Measurements from ENCODE around the gene MYO1H. TPM values are rescaled to one million over a fixed set of nuclear protein-coding genes. Genes with fewer than 3 reads are reported as not detected.
"Not testable (repeated sequence)": the region's sequence is repeated elsewhere in the genome, so short reads cannot be mapped to it uniquely, and the experiment has no call there.

MYO1H gene
- total and polyA plus RNA-seq, 4 donors: 0.28 to 0.90 (median 0.30) TPM; not detected in 1

GRCh38 chr12:109393437-109394345 is 46.0 kb downstream of the MYO1H start:
- no peaks in the 10 kb centered on the region for H3K36me3 ChIP-seq (ENCODE audit: control insufficient read depth, insufficient read depth, low read length)
- WGBS (ENCODE audit: insufficient coverage): 71% methylated on average over 3 of the region's 8 CpGs
- no peaks in the 10 kb centered on the region for H3K4me1 ChIP-seq (ENCODE audit: control insufficient read depth, insufficient read depth, low read length)
- no peaks in the 10 kb centered on the region for H3K27me3 ChIP-seq (ENCODE audit: control insufficient read depth, insufficient read depth, low read length)
- H3K27ac ChIP-seq (ENCODE audit: low read depth, low read length): no peak overlapping the region
- H3K9me3 ChIP-seq (ENCODE audit: control insufficient read depth, insufficient read depth, low read length): no peaks in the 10 kb centered on the region
- peak in 4 of 6 donors; percentile 24 to 86 (median 60) for DNase-seq (ENCODE audit: low read depth in 4 of 6, low spot score in 6 of 6)
- no peak overlapping the region for H3K4me3 ChIP-seq (ENCODE audit: low read depth, low read length)

- Histone ChIP-seq H3K27ac (ENCODE audit: low read depth, low read length) (no peak overlapping the region), H3K36me3 (ENCODE audit: control insufficient read depth, insufficient read depth, low read length) (no peaks in the 10 kb centered on the region), H3K4me3 (ENCODE audit: low read depth, low read length) (no peak overlapping the region), H3K4me1 (ENCODE audit: control insufficient read depth, insufficient read depth, low read length) (no peaks in the 10 kb centered on the region), H3K9me3 (ENCODE audit: control insufficient read depth, insufficient read depth, low read length) (no peaks in the 10 kb centered on the region), H3K27me3 (ENCODE audit: control insufficient read depth, insufficient read depth, low read length) (no peaks in the 10 kb centered on the region)
- no peak for DNase-seq (ENCODE audit: low read depth in 4 of 6, low spot score in 6 of 6)
- WGBS (ENCODE audit: insufficient coverage): 85% methylated on average over 3 of the region's 5 CpGs
These were observed 47.2 kb downstream of the MYO1H start for GRCh38 chr12:109394891-109395290.

GRCh38 chr12:109404841-109405240 is 57.1 kb downstream of the MYO1H start:
- not testable (repeated sequence) for H3K4me1 ChIP-seq (ENCODE audit: control insufficient read depth, insufficient read depth, low read length); DNase-seq (ENCODE audit: low read depth in 4 of 6, low spot score in 6 of 6); H3K36me3 ChIP-seq (ENCODE audit: control insufficient read depth, insufficient read depth, low read length); H3K27ac ChIP-seq (ENCODE audit: low read depth, low read length); H3K27me3 ChIP-seq (ENCODE audit: control insufficient read depth, insufficient read depth, low read length); H3K4me3 ChIP-seq (ENCODE audit: low read depth, low read length); H3K9me3 ChIP-seq (ENCODE audit: control insufficient read depth, insufficient read depth, low read length)
- 100% methylated on average over 2 of the region's 2 CpGs for WGBS (ENCODE audit: insufficient coverage)

GRCh38 chr12:109406147-109406546 is 58.4 kb downstream of the MYO1H start:
- H3K27me3 ChIP-seq (ENCODE audit: control insufficient read depth, insufficient read depth, low read length); H3K27ac ChIP-seq (ENCODE audit: low read depth, low read length); H3K36me3 ChIP-seq (ENCODE audit: control insufficient read depth, insufficient read depth, low read length); H3K9me3 ChIP-seq (ENCODE audit: control insufficient read depth, insufficient read depth, low read length); H3K4me3 ChIP-seq (ENCODE audit: low read depth, low read length); H3K4me1 ChIP-seq (ENCODE audit: control insufficient read depth, insufficient read depth, low read length); DNase-seq (ENCODE audit: low read depth in 4 of 6, low spot score in 6 of 6): not testable (repeated sequence)
- 97% methylated on average over 4 of the region's 4 CpGs for WGBS (ENCODE audit: insufficient coverage)

GRCh38 chr12:109418848-109419480 is 71.3 kb downstream of the MYO1H start:
- Histone ChIP-seq H3K27ac (ENCODE audit: low read depth, low read length) (no peak overlapping the region), H3K36me3 (ENCODE audit: control insufficient read depth, insufficient read depth, low read length) (no peaks in the 10 kb centered on the region), H3K4me3 (ENCODE audit: low read depth, low read length) (no peak overlapping the region), H3K9me3 (ENCODE audit: control insufficient read depth, insufficient read depth, low read length) (no peaks in the 10 kb centered on the region), H3K4me1 (ENCODE audit: control insufficient read depth, insufficient read depth, low read length) (no peaks in the 10 kb centered on the region), H3K27me3 (ENCODE audit: control insufficient read depth, insufficient read depth, low read length) (peaks cover 2% of the 10 kb centered on the region)
- no peak for DNase-seq (ENCODE audit: low read depth in 4 of 6, low spot score in 6 of 6)
- WGBS (ENCODE audit: insufficient coverage): no CpG with 5 or more reads among the region's 4 CpGs

GRCh38 chr12:109421355-109422087 is 73.8 kb downstream of the MYO1H start:
- H3K27ac ChIP-seq (ENCODE audit: low read depth, low read length): no peak overlapping the region
- no peak for DNase-seq (ENCODE audit: low read depth in 4 of 6, low spot score in 6 of 6)
- H3K4me3 ChIP-seq (ENCODE audit: low read depth, low read length): no peak overlapping the region
- no peaks in the 10 kb centered on the region for H3K36me3 ChIP-seq (ENCODE audit: control insufficient read depth, insufficient read depth, low read length)
- no peaks in the 10 kb centered on the region for H3K9me3 ChIP-seq (ENCODE audit: control insufficient read depth, insufficient read depth, low read length)
- 82% methylated on average over 4 of the region's 8 CpGs for WGBS (ENCODE audit: insufficient coverage)
- no peaks in the 10 kb centered on the region for H3K4me1 ChIP-seq (ENCODE audit: control insufficient read depth, insufficient read depth, low read length)
- H3K27me3 ChIP-seq (ENCODE audit: control insufficient read depth, insufficient read depth, low read length): peaks cover 2% of the 10 kb centered on the region

- no peak for DNase-seq (ENCODE audit: low read depth in 4 of 6, low spot score in 6 of 6)
- 46% methylated on average over 10 of the region's 10 CpGs for WGBS (ENCODE audit: insufficient coverage)
- H3K4me1 ChIP-seq (ENCODE audit: control insufficient read depth, insufficient read depth, low read length): no peaks in the 10 kb centered on the region
- H3K36me3 ChIP-seq (ENCODE audit: control insufficient read depth, insufficient read depth, low read length): no peaks in the 10 kb centered on the region
- peaks cover 2% of the 10 kb centered on the region for H3K27me3 ChIP-seq (ENCODE audit: control insufficient read depth, insufficient read depth, low read length)
- no peak overlapping the region for H3K4me3 ChIP-seq (ENCODE audit: low read depth, low read length)
- H3K27ac ChIP-seq (ENCODE audit: low read depth, low read length): no peak overlapping the region
- no peaks in the 10 kb centered on the region for H3K9me3 ChIP-seq (ENCODE audit: control insufficient read depth, insufficient read depth, low read length)
These were observed 74.6 kb downstream of the MYO1H start for GRCh38 chr12:109422251-109422650.

- peaks cover 2% of the 10 kb centered on the region for H3K27me3 ChIP-seq (ENCODE audit: control insufficient read depth, insufficient read depth, low read length)
- H3K4me3 ChIP-seq (ENCODE audit: low read depth, low read length): no peak overlapping the region
- no peak for DNase-seq (ENCODE audit: low read depth in 4 of 6, low spot score in 6 of 6)
- H3K9me3 ChIP-seq (ENCODE audit: control insufficient read depth, insufficient read depth, low read length): no peaks in the 10 kb centered on the region
- no peaks in the 10 kb centered on the region for H3K4me1 ChIP-seq (ENCODE audit: control insufficient read depth, insufficient read depth, low read length)
- WGBS (ENCODE audit: insufficient coverage): 100% methylated on average over 1 of the region's 9 CpGs
- no peak overlapping the region for H3K27ac ChIP-seq (ENCODE audit: low read depth, low read length)
- no peaks in the 10 kb centered on the region for H3K36me3 ChIP-seq (ENCODE audit: control insufficient read depth, insufficient read depth, low read length)
These were observed 75.7 kb downstream of the MYO1H start for GRCh38 chr12:109423392-109423791.

GRCh38 chr12:109428037-109428629 is 80.4 kb downstream of the MYO1H start:
- DNase-seq (ENCODE audit: low read depth in 4 of 6, low spot score in 6 of 6): peak in 4 of 6 donors; percentile 15 to 79 (median 56)
- H3K27me3 ChIP-seq (ENCODE audit: control insufficient read depth, insufficient read depth, low read length): no peaks in the 10 kb centered on the region
- no peaks in the 10 kb centered on the region for H3K36me3 ChIP-seq (ENCODE audit: control insufficient read depth, insufficient read depth, low read length)
- 2% methylated on average over 3 of the region's 8 CpGs for WGBS (ENCODE audit: insufficient coverage)
- no peaks in the 10 kb centered on the region for H3K9me3 ChIP-seq (ENCODE audit: control insufficient read depth, insufficient read depth, low read length)
- H3K27ac ChIP-seq (ENCODE audit: low read depth, low read length): no peak overlapping the region
- no peaks in the 10 kb centered on the region for H3K4me1 ChIP-seq (ENCODE audit: control insufficient read depth, insufficient read depth, low read length)
- no peak overlapping the region for H3K4me3 ChIP-seq (ENCODE audit: low read depth, low read length)
